ENCODE data around the gene ADAMTS8. TPM values are rescaled to one million over a fixed set of nuclear protein-coding genes. Genes with fewer than 3 reads are reported as not detected.

The ADAMTS8 gene
- total RNA-seq, 6 experiments from 2014 or later: not detected

GRCh38 chr11:130402570-130402969 is 25.8 kb downstream of the ADAMTS8 start:
- TF ChIP-seq CTCF (IDR thresholded peaks at IDR 0.05): no peak
- H3K4me1 Mint-ChIP-seq (ENCODE audit: low read depth): peaks cover 46% of the 10 kb centered on the region
- peak overlapping the region; percentile 78 for H3K4me3 Mint-ChIP-seq
- DNase-seq: no peak
- no peak overlapping the region for H3K27ac Mint-ChIP-seq
- H3K36me3 Mint-ChIP-seq (ENCODE audit: low read depth): no peaks in the 10 kb centered on the region
- no peaks in the 10 kb centered on the region for H3K9me3 Mint-ChIP-seq
- H3K27me3 Mint-ChIP-seq (ENCODE audit: insufficient read depth): peaks cover 17% of the 10 kb centered on the region

- peak overlapping the region; percentile 47 for H3K4me3 Mint-ChIP-seq
- peaks cover 24% of the 10 kb centered on the region for H3K27me3 Mint-ChIP-seq (ENCODE audit: insufficient read depth)
- TF ChIP-seq CTCF (IDR thresholded peaks at IDR 0.05): no peak
- H3K27ac Mint-ChIP-seq: peak overlapping the region; percentile 44
- peak; percentile 50 for DNase-seq
- no peaks in the 10 kb centered on the region for H3K36me3 Mint-ChIP-seq (ENCODE audit: low read depth)
- peaks cover 42% of the 10 kb centered on the region for H3K4me1 Mint-ChIP-seq (ENCODE audit: low read depth)
- no peaks in the 10 kb centered on the region for H3K9me3 Mint-ChIP-seq
Observed at GRCh38 chr11:130400781-130401483, 27.5 kb downstream of the ADAMTS8 start.

- TF ChIP-seq CTCF (IDR thresholded peaks at IDR 0.05): no peak
- Mint-ChIP-seq H3K27ac (no peak overlapping the region), H3K4me3 (no peak overlapping the region), H3K9me3 (no peaks in the 10 kb centered on the region), H3K27me3 (ENCODE audit: insufficient read depth) (peaks cover 36% of the 10 kb centered on the region), H3K4me1 (ENCODE audit: low read depth) (peaks cover 40% of the 10 kb centered on the region), H3K36me3 (ENCODE audit: low read depth) (no peaks in the 10 kb centered on the region)
- no peak for DNase-seq
Observed at GRCh38 chr11:130399196-130399595, 29.2 kb downstream of the ADAMTS8 start.

GRCh38 chr11:130397780-130398179 is 30.6 kb downstream of the ADAMTS8 start:
- peaks cover 26% of the 10 kb centered on the region for H3K4me1 Mint-ChIP-seq (ENCODE audit: low read depth)
- H3K4me3 Mint-ChIP-seq: no peak overlapping the region
- no peak overlapping the region for H3K27ac Mint-ChIP-seq
- no peaks in the 10 kb centered on the region for H3K9me3 Mint-ChIP-seq
- H3K27me3 Mint-ChIP-seq (ENCODE audit: insufficient read depth): peaks cover 44% of the 10 kb centered on the region
- H3K36me3 Mint-ChIP-seq (ENCODE audit: low read depth): no peaks in the 10 kb centered on the region
- TF ChIP-seq CTCF (IDR thresholded peaks at IDR 0.05): no peak
- DNase-seq: no peak

- no peak overlapping the region for H3K4me3 Mint-ChIP-seq
- peaks cover 19% of the 10 kb centered on the region for H3K4me1 Mint-ChIP-seq (ENCODE audit: low read depth)
- TF ChIP-seq CTCF (IDR thresholded peaks at IDR 0.05): no peak
- no peaks in the 10 kb centered on the region for H3K36me3 Mint-ChIP-seq (ENCODE audit: low read depth)
- no peaks in the 10 kb centered on the region for H3K9me3 Mint-ChIP-seq
- peaks cover 48% of the 10 kb centered on the region for H3K27me3 Mint-ChIP-seq (ENCODE audit: insufficient read depth)
- no peak overlapping the region for H3K27ac Mint-ChIP-seq
- DNase-seq: no peak
Observed at GRCh38 chr11:130396965-130397364, 31.4 kb downstream of the ADAMTS8 start.

Measured in HFFc6 (cell line).